ENCODE data around the gene CHD5.

The CHD5 gene

DNA sequence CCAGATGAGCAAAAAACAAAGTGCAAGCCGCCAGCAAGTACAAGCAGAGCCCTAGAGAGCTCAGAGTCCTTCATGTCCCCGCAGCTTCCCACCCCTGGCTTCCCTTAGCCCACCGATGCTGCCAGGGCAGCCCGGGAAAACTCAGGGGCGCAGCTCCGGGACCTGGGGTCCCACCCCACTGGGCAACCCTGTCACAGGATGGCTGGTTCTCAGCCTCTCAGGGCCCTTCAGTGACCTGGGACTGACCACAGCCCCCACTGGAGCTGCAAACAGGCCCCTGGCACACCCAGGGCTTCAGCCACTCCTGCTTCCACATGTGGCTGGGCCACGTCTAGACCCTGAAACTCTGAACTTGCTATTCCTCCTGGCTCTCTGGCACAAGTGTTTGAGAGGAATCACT lies 49.5 kb downstream of the CHD5 start:
- DNase-seq (ENCODE audit: low read depth), result no peak

DNA sequence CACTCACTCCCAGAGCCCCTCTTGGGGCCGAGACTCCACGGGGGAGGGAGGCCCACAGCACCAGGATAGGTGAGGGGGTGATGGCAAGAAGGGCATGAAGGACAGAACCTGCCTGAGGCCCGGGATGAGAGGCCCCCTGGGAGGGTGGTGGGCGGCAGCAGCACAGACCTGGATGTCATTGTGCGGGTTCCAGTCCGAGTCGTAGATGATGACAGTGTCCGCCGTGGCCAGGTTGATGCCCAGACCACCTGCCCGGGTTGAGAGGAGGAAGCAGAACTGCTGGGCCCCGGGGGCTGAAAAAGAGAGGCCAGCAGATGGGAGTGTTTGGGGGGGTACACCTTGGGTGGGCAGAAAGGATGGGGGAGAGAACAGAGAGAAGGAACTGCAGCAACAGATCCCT lies 50.1 kb downstream of the CHD5 start:
- DNase-seq (ENCODE audit: low read depth), result no peak

DNA sequence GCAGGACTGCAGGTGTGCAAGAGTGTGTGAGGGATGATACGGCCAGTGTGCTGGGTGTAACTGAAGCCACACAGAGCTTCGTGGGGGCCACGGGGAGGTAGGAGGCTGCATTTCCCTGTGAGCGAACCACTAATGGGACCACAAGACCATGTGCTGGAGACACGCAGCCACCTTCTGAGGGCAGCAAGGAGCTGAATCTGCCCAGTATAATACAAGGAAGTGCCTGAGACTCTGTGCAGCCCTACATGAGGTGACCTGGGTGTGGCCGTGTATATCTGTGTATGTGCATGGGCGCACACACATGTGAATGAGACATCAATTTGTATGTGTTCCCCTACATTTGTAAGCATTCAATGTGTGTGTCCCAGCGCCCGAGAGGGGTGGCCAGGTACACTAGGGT lies 50.8 kb downstream of the CHD5 start:
- DNase-seq (ENCODE audit: low read depth), result no peak

DNA sequence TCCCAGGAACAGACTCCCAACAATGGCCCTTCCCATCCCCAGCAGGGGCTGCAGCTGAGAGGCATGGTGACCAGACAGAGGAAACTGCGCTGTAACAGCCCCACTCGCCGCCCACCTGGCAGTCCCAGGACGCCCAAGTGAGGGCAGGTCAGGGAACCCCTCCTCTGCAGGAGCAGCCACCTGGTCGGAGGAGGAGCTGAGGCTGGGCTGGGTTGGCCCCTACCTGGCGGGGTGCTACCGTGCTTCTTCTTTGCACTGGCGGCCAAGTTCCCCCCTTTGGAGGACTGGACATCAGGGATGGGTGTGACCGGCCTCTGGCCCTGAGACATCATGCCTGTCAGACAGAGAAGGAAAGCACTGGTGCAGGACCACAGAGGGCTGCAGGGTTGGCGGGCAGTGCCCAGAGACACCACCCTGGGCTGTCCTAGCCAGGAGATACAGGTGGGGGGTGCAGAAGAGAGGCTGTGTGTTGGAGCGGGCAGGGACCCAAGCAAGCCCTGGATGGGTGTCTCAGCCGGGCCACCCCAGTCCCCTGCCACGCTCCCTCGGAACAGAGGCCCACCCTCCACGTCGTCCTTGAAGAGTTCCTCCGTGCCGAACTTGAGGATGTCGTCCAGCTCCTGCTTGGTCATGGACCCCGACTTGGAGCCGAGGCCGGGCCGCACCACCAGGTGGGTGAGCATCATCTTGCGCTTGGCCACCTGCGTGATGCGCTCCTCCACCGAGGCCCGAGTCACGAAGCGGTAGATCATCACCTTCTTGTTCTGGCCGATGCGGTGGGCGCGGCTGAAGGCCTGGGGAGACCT lies 51.6 kb downstream of the CHD5 start:
- no peak for DNase-seq (ENCODE audit: low read depth)

DNA sequence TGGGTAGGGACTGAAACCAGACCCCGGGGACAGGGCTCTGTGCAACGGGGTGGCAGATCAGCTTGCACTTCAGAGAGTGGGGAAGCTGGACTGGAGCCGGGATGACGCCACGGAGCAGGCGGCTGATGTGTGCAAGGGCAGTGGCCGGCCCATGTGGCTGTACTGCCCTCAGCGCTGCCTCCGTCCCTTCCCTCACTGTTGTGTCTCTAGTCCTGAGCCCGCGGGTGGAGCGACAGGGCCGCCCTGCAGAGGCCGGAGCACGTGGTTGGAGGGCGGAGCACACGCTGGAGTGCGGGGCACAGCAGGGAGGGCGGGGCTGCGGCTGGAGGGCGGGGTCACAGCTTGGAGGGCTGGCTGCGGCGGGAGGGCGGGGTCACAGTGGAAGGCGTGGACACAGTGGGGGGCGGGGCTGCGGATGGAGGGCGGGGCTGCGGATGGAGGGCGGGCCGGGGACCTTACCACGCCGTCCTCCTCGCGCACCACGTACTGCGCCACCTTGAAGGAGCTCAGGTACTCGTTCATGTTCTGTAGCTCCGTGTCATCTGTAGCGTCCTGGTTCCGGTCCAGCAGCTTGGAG lies 52.4 kb downstream of the CHD5 start:
- DNase-seq (ENCODE audit: low read depth), result peak; percentile 20

DNA sequence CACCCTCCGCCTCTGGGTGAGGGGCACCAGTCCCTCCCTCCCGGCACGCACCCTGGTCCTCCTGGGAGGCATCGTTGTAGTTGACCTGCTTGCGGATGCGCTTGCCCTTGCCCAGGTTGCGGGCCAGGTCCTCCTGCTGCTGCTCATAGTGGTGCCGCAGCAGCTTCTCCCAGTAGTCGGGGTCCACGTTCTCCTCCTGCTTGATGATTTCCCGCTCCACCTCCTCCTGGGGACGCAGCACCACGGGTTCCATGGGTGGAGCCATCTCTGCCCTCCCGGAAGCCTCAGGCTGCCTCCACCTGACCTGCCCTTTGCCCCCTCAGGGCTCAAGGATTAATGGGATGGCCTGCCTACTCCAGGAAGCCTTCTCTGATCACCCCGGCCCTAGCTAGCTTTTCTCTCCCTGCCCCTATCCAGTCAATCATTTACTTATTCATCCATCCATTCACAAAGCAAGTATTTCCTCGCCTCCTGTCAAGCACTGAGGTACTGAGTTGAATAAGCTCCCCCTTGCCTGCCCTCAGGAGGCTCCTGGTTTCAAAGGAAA lies 53.5 kb downstream of the CHD5 start:
- no peak for DNase-seq (ENCODE audit: low read depth)

DNA sequence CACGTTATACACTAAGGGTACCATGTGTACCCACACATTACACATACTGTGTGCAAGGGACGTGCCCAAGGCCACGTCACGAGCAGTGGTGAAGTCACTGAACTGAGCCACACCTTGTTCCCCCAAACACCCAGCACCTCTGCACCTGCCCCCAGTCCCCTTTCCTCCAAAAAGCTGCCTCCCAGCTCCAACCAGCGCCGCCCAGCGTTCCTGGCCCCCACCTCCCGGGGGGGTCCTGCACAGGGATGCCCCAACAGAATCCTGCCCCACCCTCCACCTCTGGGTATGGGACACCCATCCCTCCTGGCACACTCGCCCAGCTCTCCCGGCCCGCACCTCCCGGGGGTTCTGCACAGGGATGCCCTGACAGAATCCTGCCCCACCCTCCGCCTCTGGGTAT lies 54.1 kb downstream of the CHD5 start:
- no peak for DNase-seq (ENCODE audit: low read depth)

DNA sequence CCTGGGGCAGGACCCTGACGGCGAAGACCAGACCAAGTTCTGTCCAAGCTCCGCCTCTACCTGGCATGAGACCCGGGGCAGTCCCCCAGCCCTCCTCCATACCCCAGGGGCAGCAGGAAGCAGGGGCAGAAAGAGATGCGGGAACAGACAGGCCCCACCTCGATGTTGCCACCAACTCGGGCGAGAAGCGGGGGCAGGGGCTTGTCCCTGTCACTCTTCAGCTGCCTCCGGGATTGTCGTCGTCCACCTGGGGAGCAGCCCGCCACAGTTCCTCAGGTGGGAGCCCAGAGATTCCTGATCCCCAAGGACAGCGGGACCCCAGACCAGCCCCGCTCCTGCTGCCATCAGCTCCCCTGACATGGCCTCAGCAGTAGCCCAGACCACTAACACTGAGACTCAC lies 54.8 kb downstream of the CHD5 start:
- DNase-seq (ENCODE audit: low read depth), result no peak

DNA sequence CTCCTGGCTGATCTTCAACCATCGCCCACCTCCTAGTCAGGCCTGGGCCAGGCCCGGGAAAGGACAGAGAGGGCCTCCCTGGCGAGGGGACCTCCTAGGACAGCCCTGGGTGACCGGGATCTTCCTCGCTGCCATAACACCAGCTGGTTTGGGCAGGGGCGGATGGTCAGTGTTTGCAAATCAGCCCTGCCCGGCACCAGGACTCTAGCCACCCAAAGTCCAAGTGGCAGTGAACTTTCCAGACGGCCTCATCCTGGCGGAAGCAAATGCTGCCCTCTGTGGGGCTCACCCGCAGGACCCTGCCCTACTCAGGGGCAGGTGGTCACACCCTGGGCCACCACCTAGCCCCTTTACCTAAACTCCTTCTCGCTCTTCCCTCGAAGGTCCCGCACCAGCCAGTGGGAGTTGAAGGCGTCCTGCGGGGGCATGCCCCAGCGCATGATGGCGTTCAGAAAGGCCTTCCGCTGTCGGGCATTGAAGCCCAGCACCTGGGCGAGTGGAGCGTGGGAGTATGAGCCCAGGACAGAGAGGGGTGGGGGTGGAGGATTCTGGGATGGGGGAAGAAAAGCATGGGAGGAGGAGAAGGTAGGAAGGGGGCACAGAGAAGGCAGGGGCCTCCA lies 55.3 kb downstream of the CHD5 start:
- DNase-seq (ENCODE audit: low read depth), result no peak

GRCh38 chr1:6124341-6124740 lies 55.8 kb downstream of the CHD5 start:
- DNase-seq (ENCODE audit: low read depth), result no peak

GRCh38 chr1:6123816-6124215 lies 56.3 kb downstream of the CHD5 start:
- no peak for DNase-seq (ENCODE audit: low read depth)

DNA sequence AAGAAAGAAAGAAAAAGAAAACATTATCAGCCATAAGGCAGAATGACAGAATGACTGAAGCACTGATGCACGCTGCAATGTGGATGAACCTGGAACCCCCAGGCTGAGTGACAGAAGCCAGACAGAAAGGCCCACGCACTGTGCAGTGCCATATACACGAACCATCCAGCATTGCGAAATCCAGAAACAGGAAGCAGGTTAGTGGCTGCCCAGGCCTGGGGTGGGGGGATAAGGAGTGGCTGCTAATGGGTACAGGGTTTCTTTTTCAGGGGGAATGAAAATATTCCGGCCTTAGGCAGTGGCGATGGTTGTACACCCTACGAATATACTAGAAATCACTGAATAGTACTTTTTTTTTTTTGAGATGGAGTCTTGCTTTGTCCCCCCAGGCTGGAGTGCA lies 57.0 kb downstream of the CHD5 start:
- no peak for DNase-seq (ENCODE audit: low read depth)

DNA sequence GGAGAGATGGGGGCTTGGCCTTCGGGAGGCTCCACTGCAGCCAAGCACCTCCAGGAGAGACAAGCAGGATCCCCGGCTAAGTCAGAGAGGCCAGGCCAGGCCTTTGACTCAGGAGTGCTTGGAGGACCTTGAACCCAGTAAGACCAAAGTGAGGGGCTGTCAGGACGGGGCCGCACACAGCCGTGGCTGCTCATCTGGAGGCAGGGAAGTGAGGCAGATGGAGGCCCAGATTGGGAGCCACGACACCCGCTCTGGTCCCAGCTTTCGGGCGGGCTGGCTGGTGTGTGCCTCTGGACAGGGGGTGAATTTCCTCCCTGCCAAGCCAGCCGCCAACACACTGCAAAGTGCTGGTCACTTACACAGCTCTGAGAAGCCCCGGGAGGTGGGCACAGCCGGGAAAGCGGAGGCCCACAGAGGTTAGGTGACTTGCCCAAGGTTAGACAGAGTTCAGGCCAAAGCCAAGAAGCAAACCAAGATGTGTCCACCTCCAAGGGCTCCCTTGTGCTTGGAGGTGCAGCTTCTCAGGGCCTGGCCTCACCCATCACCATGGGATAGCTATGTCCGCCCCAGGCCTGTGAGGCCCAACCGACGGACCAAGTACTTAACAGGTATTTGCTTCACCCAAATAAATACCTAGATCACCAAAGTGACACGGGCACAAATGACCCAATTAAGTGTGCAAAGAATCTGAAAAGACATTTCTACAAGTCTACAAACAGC lies 58.3 kb downstream of the CHD5 start:
- no peak for DNase-seq (ENCODE audit: low read depth)

- no peak for DNase-seq (ENCODE audit: low read depth)
Observed at GRCh38 chr1:6121021-6121421, 59.1 kb downstream of the CHD5 start.

DNA sequence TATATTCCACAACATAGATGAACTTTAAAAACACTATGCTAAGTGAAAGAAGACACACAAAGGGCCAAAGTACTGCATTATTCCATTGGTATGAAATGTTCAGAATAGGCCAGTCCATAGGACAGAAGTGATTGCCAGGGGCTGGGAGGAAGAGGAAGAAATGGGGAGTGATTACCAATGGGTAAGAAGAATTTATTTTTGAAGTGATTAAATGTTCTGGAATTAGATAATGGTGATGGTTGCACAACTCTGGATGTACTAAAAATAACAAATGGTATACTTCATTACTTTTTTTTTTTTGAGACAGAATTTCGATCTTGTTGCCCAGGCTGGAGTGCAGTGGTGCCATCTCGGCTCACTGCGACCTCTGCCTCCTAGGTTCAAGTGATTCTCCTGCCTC lies 61.7 kb downstream of the CHD5 start:
- DNase-seq (ENCODE audit: low read depth), result no peak

DNA sequence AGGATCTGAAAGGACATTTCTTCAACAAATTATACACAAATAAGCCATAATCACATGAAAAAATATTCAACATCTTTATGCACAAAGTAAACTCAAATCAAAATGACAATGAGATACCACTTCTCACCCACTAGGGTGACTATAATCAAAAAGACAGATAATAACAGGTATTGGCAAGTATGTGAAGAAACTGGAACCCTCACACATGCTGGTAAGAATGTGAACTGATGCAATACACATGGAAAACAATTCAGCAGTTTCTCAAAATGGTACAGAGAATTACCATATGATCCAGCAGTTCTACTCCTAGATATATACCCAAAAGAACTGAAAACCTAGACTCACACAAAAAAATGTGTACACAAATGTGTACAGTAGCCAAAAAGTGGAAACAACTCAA lies 62.5 kb downstream of the CHD5 start:
- no peak for DNase-seq (ENCODE audit: low read depth)

GRCh38 chr1:6117064-6117463 lies 63.1 kb downstream of the CHD5 start:
- no peak for DNase-seq (ENCODE audit: low read depth)

DNA sequence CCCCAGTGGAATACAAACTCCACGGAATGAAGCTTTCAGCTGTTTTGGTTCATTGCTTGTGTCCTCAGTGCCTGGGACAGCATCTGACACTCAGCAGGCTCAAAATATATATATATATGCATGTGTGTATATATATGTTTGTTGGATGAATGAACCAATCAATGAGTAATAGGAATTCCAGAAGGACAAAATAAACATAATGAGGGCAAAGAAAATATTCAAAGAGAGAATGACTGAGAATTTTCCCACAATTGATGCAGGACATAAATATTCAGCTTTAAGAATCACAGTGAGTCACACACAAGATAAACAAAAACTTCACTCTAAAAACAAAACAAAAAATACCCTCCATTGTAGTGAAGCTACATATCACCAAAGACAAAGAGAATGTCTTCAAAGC lies 64.0 kb downstream of the CHD5 start:
- DNase-seq (ENCODE audit: low read depth), result no peak

GRCh38 chr1:6113745-6114144 lies 66.4 kb downstream of the CHD5 start:
- DNase-seq (ENCODE audit: low read depth), result no peak

- DNase-seq (ENCODE audit: low read depth), result no peak
Observed at GRCh38 chr1:6113116-6113515, 67.0 kb downstream of the CHD5 start.

DNA sequence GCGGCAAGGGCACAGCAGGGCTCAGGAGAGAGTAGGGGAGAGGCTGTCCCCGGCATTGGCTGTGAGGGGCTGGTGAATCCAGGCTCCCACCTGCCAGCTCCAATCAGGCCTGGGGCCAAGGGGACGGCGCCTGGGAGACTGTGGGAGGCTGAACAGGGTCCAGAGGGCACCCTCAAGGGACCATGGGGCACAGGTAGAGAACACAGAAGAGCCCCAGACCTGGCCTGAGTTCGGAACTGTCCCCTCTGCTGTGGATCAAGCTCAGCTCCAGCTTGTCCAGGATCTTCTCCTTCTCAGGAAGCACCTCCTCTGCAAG lies 67.5 kb downstream of the CHD5 start:
- no peak for DNase-seq (ENCODE audit: low read depth)

DNA sequence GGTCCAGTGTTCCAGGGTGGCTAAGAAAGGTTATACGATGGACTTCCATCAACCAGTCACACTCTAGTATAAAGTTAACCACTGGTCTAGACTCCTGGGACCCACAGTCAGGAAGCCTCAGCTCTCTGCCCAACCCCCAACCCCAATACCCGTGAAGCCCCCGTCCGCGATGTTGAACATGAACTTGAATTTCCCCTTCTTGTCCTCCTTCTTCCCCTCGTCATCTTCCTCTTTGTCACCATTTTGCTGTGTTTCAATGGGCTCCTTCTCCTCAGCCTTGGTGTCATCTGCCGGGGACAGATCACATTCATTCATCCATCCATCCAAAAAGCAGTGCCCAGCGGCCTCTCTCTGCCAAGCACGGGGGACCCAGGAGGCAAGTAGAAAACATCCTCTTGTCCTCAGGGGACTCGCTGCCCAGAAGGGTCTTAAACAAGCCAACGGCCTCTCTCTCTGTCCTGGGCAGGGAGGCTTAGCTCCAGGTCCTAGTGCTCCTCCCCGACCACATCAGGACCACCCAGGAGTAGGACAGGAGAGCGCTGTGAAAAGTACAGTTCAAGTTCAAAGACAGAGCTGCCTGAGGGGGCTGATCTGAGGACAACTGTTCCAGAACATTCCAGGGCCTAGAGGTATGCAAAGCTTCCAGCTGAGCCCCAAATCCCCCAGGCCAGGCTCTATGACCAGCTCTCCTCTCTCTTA lies 68.0 kb downstream of the CHD5 start:
- no peak for DNase-seq (ENCODE audit: low read depth)
